Measurements from ENCODE around the gene RTTN.

GRCh38 chr18:70089858-70090257 lies 115.6 kb downstream of the RTTN start:
- TF ChIP-seq, protein P1, sequence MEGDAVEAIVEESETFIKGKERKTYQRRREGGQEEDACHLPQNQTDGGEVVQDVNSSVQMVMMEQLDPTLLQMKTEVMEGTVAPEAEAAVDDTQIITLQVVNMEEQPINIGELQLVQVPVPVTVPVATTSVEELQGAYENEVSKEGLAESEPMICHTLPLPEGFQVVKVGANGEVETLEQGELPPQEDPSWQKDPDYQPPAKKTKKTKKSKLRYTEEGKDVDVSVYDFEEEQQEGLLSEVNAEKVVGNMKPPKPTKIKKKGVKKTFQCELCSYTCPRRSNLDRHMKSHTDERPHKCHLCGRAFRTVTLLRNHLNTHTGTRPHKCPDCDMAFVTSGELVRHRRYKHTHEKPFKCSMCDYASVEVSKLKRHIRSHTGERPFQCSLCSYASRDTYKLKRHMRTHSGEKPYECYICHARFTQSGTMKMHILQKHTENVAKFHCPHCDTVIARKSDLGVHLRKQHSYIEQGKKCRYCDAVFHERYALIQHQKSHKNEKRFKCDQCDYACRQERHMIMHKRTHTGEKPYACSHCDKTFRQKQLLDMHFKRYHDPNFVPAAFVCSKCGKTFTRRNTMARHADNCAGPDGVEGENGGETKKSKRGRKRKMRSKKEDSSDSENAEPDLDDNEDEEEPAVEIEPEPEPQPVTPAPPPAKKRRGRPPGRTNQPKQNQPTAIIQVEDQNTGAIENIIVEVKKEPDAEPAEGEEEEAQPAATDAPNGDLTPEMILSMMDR (IDR thresholded peaks at IDR 0.05): no peak
- no peak for TF ChIP-seq POLR2A (IDR thresholded peaks at IDR 0.05)

Measured in body of pancreas (tissue), 4 donors.